MG63 (cell line): ENCODE results near the gene NRP2. TPM values are rescaled to one million over a fixed set of nuclear protein-coding genes. Genes with fewer than 3 reads are reported as not detected.

Experiments
- DNase-seq: peaks from one replicate; pipeline ENCODE4 v3.0.0-alpha.2; 2020
- H3K27me3 ChIP-seq: fragments of 250-450 bp; sonication (Bioruptor Pico); 2 replicates; pipeline ENCODE4 v1.5.1; 2020; ENCODE audit warnings: mild to moderate bottlenecking, moderate library complexity
- H3K36me3 ChIP-seq: fragments of 250-450 bp; sonication (Bioruptor Pico); 2 replicates; pipeline ENCODE4 v1.5.1; 2020; ENCODE audit warnings: mild to moderate bottlenecking, moderate library complexity
- H3K4me3 ChIP-seq: fragments of 250-450 bp; sonication (Bioruptor Pico); 2 replicates; pipeline ENCODE4 v1.5.1; 2020; ENCODE audit warnings: mild to moderate bottlenecking, moderate library complexity
- H3K9me3 ChIP-seq: fragments of 250-450 bp; sonication (Bioruptor Pico); 2 replicates; pipeline ENCODE4 v1.5.1; 2020; ENCODE audit warnings: mild to moderate bottlenecking, moderate library complexity
- total RNA-seq: library from RNA; depleted of rRNA; stranded (reverse); fragments of >200 nt; shearing (Covaris generic); gene quantifications from 2 replicates; pipeline ENCODE4 v1.2.3, GENCODE V29; 2014; ENCODE audit warnings: low replicate concordance

NRP2 gene
- total RNA-seq, 1 experiment from 2014 or later, result 3.5 TPM

- no peaks in the 10 kb centered on the region for H3K9me3 ChIP-seq
- no peaks in the 10 kb centered on the region for H3K27me3 ChIP-seq
- H3K4me3 ChIP-seq, result no peak overlapping the region
- DNase-seq, result no peak
- H3K36me3 ChIP-seq, result no peaks in the 10 kb centered on the region
Measured at GRCh38 chr2:205749078-205749477, 66.8 kb downstream of the NRP2 start.

- H3K4me3 ChIP-seq, result no peak overlapping the region
- H3K9me3 ChIP-seq, result no peaks in the 10 kb centered on the region
- H3K36me3 ChIP-seq, result no peaks in the 10 kb centered on the region
- H3K27me3 ChIP-seq, result no peaks in the 10 kb centered on the region
- no peak for DNase-seq
Measured at GRCh38 chr2:205750797-205751196, 68.5 kb downstream of the NRP2 start.

- Histone ChIP-seq H3K27me3 (no peaks in the 10 kb centered on the region), H3K9me3 (no peaks in the 10 kb centered on the region), H3K4me3 (no peak overlapping the region), H3K36me3 (no peaks in the 10 kb centered on the region)
- DNase-seq, result peak; percentile 22
Measured at GRCh38 chr2:205751569-205752031, 69.3 kb downstream of the NRP2 start.

DNA sequence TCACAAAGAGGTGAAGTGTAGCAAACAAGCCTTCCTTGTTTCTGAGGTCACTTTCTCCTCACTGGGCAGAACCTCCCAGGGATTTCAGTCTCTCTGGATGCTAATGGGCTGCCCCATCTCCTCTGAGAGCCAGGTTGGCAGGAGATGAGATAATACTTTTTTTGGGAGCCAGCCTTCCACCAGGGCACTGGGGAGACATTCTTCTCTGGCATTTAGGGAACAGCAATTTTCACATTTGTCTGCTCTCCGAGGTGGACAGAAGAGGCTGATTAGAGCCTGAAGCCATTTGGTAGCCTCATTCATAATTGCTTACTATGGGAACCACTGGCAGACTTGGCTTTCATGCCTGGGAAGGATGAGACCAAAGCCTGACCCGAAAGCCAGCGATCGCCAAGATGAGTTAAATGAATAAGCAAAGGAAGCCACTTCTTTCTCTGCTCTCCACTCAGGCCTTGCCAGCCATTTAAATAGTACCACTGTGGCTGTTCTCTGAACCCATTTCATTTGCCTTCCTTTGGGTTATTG is 70.1 kb downstream of the NRP2 start:
- Histone ChIP-seq H3K36me3 (no peaks in the 10 kb centered on the region), H3K9me3 (no peaks in the 10 kb centered on the region), H3K27me3 (no peaks in the 10 kb centered on the region), H3K4me3 (no peak overlapping the region)
- no peak for DNase-seq

GRCh38 chr2:205752924-205753323 is 70.6 kb downstream of the NRP2 start:
- no peak overlapping the region for H3K4me3 ChIP-seq
- H3K36me3 ChIP-seq, result no peaks in the 10 kb centered on the region
- DNase-seq, result no peak
- no peaks in the 10 kb centered on the region for H3K27me3 ChIP-seq
- H3K9me3 ChIP-seq, result no peaks in the 10 kb centered on the region

DNA sequence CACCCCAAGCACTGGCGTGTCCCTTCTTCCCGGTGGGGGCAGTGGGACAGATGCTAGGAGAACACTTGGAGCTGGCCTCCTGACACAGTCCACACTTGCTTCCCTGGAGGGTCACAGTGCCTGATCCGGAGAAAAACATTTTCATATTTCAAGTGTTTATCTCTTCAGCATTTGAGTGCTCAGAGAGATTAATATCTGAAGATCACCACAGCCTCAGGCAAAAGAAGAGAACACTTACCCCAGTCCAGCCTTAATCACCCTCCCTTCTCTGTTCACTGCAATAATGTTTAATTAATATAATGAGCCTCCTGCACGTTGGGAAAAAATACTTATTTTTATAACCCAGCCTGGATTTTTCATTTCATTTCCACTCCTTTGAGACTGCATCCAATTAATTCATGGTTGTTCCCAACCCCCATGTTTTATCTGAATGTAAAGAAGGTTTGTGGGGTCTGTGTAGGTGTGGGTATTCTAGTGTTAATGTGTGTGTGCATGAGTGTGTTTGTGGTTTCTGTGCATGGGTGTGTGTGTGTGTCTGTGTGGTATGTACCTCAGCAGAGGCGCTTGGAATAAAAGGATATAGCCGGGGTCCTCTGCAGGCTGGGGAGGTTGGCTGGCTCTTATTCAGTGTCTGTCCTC is 72.1 kb downstream of the NRP2 start:
- H3K9me3 ChIP-seq, result no peaks in the 10 kb centered on the region
- no peaks in the 10 kb centered on the region for H3K27me3 ChIP-seq
- no peaks in the 10 kb centered on the region for H3K36me3 ChIP-seq
- DNase-seq, result no peak
- no peak overlapping the region for H3K4me3 ChIP-seq

- DNase-seq, result peak; percentile 84
- Histone ChIP-seq H3K36me3 (no peaks in the 10 kb centered on the region), H3K27me3 (no peaks in the 10 kb centered on the region), H3K4me3 (no peak overlapping the region), H3K9me3 (no peaks in the 10 kb centered on the region)
Measured at GRCh38 chr2:205754924-205755321, 72.6 kb downstream of the NRP2 start.

DNA sequence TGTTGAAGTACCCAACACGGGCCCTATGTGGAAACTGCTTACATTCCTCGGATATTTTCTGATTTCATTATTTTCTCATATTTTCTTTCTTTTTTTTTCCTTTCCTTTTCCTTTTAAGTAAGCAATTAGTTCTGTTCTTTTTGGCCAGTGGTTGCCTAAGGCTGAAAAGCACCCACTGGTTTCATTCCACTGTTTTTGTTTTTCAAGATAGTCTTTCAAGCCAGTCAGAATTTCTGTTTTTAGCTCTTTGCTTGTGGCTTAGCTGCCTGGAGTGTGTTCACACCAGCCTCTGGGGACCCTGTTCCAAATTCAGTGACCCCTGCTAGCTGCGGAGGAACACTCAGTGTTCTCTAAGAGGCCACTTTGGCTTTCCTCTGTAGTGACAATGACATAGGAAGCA is 73.6 kb downstream of the NRP2 start:
- H3K36me3 ChIP-seq, result no peaks in the 10 kb centered on the region
- H3K4me3 ChIP-seq, result no peak overlapping the region
- H3K9me3 ChIP-seq, result no peaks in the 10 kb centered on the region
- no peaks in the 10 kb centered on the region for H3K27me3 ChIP-seq
- DNase-seq, result no peak

DNA sequence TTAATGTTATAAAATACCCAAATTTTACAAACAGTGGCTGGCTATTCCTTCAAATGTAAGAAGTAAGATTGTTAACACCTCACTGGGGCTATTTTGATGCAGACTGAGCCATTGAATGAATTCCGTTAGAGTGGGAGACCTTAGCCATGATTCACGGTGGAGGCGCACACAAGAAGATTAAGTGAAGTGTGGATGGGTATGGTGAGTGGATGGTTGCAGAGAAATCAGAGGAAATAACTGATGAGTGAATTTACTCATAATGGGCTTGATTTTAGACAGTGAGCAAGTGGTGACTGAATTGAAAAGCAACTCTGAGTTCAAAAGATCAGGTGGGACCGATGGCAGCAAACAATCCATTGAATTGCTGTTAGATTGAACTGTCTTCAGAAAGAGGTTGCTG is 75.0 kb downstream of the NRP2 start:
- H3K27me3 ChIP-seq, result no peaks in the 10 kb centered on the region
- H3K4me3 ChIP-seq, result no peak overlapping the region
- DNase-seq, result no peak

DNA sequence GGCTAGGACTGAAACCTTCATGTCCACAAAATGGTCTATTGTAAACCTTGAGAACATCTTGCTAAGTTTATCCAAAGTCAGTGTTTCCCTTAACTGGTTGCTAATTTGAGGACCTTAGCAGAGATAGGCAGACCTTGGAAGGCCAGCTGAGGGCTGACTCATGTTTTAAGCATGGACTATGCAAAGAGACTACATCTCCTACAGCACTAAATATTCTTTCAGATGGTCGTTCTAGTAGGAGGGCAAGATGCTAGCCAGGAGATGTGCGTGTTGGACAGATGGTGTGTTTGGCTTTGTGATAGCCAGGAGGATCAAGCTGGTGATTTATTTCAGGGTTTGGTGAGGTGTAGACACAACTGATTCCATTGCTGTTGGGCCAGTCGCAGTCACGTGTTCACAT is 75.8 kb downstream of the NRP2 start:
- H3K9me3 ChIP-seq, result no peaks in the 10 kb centered on the region
- no peak overlapping the region for H3K4me3 ChIP-seq
- DNase-seq, result peak; percentile 40
- no peaks in the 10 kb centered on the region for H3K27me3 ChIP-seq
- H3K36me3 ChIP-seq, result no peaks in the 10 kb centered on the region

More for the DNA sequence above, 75.0 kb downstream of the NRP2 start:
- H3K9me3 ChIP-seq, result no peaks in the 10 kb centered on the region
- H3K36me3 ChIP-seq, result no peaks in the 10 kb centered on the region

DNA sequence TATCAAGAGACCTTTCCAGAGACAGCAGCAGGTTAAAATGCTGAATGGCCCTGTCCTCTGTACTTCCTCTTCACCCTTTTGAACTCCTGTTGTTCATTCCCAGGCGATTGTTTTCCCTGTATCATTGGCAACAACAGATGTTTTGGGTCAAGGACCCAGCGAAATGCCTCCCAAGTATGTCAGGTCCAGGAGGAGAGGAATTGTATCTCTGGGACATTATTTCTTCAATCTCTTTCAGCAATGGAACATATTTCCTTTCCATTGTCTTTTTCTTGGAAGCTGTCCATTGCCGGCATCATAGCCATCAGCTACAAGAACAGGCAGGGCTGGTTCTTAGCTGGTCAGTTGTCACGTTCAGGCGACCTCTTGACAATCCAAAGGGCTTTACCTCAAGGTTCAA is 76.2 kb downstream of the NRP2 start:
- Histone ChIP-seq H3K9me3 (no peaks in the 10 kb centered on the region), H3K27me3 (no peaks in the 10 kb centered on the region), H3K4me3 (no peak overlapping the region), H3K36me3 (no peaks in the 10 kb centered on the region)
- DNase-seq, result no peak

DNA sequence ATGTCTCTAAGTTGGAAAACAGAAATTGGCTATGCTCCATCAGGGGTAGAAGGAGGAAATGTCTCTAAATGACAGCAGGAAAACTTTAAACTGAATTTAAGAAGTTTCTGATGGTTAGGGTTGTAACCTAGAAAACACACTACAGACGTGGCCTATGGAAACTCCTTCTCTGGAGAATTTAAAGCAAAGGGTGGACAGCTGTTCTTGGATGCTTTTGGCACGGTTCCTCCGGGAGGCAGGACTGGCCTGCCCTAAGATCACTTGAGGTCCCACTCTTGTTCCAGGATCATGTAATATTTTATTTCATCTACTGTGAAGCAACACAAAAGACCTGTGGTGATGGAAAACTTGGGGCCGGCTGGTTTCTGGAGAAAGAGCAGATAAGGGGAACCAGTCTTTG is 77.0 kb downstream of the NRP2 start:
- H3K36me3 ChIP-seq, result no peaks in the 10 kb centered on the region
- no peak overlapping the region for H3K4me3 ChIP-seq
- H3K9me3 ChIP-seq, result no peaks in the 10 kb centered on the region
- no peak for DNase-seq
- H3K27me3 ChIP-seq, result no peaks in the 10 kb centered on the region

GRCh38 chr2:205759732-205760131 is 77.4 kb downstream of the NRP2 start:
- no peaks in the 10 kb centered on the region for H3K27me3 ChIP-seq
- no peak for DNase-seq
- no peaks in the 10 kb centered on the region for H3K9me3 ChIP-seq
- H3K4me3 ChIP-seq, result no peak overlapping the region
- H3K36me3 ChIP-seq, result no peaks in the 10 kb centered on the region

DNA sequence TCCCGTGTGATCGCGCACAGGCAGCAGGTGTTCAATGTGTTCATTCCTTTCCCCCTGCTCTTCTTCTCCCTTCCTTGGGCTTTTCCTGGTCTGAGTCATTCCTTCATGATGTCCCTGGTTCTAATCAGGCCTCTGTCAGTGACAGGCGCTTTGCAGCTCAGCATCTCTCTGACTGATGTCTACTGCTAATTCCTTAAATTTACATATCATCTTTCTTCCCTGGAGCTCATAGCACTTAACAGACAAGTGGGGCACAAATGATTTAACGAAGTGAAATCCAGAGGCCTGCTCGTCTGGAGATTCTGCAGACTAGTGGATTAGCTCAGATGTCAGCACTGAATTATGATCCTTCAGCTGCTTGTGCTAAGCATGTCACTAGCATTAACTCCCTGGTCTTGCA is 77.9 kb downstream of the NRP2 start:
- H3K4me3 ChIP-seq, result no peak overlapping the region
- H3K9me3 ChIP-seq, result no peaks in the 10 kb centered on the region
- H3K27me3 ChIP-seq, result no peaks in the 10 kb centered on the region
- no peak for DNase-seq
- no peaks in the 10 kb centered on the region for H3K36me3 ChIP-seq

GRCh38 chr2:205761421-205761820 is 79.1 kb downstream of the NRP2 start:
- Histone ChIP-seq H3K9me3 (no peaks in the 10 kb centered on the region), H3K27me3 (no peaks in the 10 kb centered on the region), H3K4me3 (no peak overlapping the region), H3K36me3 (no peaks in the 10 kb centered on the region)
- no peak for DNase-seq

- Histone ChIP-seq H3K36me3 (no peaks in the 10 kb centered on the region), H3K9me3 (no peaks in the 10 kb centered on the region), H3K27me3 (no peaks in the 10 kb centered on the region), H3K4me3 (no peak overlapping the region)
- no peak for DNase-seq
Measured at GRCh38 chr2:205762881-205763280, 80.6 kb downstream of the NRP2 start.

- H3K9me3 ChIP-seq, result no peaks in the 10 kb centered on the region
- no peak for DNase-seq
- H3K27me3 ChIP-seq, result no peaks in the 10 kb centered on the region
- no peaks in the 10 kb centered on the region for H3K36me3 ChIP-seq
- no peak overlapping the region for H3K4me3 ChIP-seq
Measured at GRCh38 chr2:205763708-205764211, 81.5 kb downstream of the NRP2 start.

DNA sequence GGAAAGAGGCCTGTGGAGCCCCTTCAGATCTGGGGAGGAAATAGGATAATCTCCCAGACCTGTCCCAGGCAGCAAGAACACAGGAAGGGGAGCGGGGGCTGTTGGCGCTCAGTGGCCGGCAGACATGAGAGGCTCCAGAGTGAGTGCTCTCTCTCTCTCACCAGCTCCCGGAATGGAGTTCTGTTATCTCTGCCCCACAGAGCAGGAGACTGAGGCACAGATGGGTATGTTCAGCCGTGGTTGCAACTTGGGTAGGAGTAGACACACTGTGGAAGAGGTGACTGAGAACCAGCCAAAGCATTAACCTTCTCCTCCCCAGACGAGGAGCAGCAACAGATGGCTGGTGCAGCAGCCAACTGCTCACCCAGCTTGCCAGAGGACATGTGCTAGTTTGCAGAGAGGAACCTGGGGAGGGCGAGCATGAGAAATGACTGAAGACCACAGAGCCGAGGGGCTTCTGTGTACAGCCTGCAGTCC is 82.0 kb downstream of the NRP2 start:
- Histone ChIP-seq H3K4me3 (no peak overlapping the region), H3K27me3 (no peaks in the 10 kb centered on the region), H3K36me3 (no peaks in the 10 kb centered on the region), H3K9me3 (no peaks in the 10 kb centered on the region)
- DNase-seq, result no peak
